Measurements from ENCODE around the gene TSPEAR. TPM values are rescaled to one million over a fixed set of nuclear protein-coding genes. Genes with fewer than 3 reads are reported as not detected.
"Not testable (repeated sequence)": the region's sequence is repeated elsewhere in the genome, so short reads cannot be mapped to it uniquely, and the experiment has no call there.

The TSPEAR gene
- total RNA-seq, 2 donors from 2014 or later = 0.85 TPM; not detected in 1

- no peaks in the 10 kb centered on the region for H3K36me3 ChIP-seq
These were observed 61.0 kb downstream of the TSPEAR start for GRCh38 chr21:44650265-44650972.

GRCh38 chr21:44649521-44650100, 61.8 kb downstream of the TSPEAR start:
- Histone ChIP-seq H3K36me3 (no peaks in the 10 kb centered on the region), H3K4me1 (replicated peaks) (no peaks in the 10 kb centered on the region), H3K27me3 (replicated peaks; ENCODE audit: insufficient read depth) (no peaks in the 10 kb centered on the region), H3K4me3 (no peak overlapping the region), H3K9me3 (no peaks in the 10 kb centered on the region), H3K27ac (no peak overlapping the region)
- no peak for DNase-seq (ENCODE audit: low spot score)
- WGBS = 85% methylated on average over 18 of the region's 18 CpGs
- TF ChIP-seq CTCF (IDR thresholded peaks at IDR 0.05) = no peak
- TF ChIP-seq POLR2AphosphoS5 (IDR thresholded peaks at IDR 0.05) = no peak
- TF ChIP-seq POLR2A (IDR thresholded peaks at IDR 0.05) = no peak
- intact Hi-C loops (cut with DNase I) = no loop called here

More at GRCh38 chr21:44650265-44650972, 61.0 kb downstream of the TSPEAR start:
- TF ChIP-seq POLR2A (IDR thresholded peaks at IDR 0.05) (no peak), CTCF (IDR thresholded peaks at IDR 0.05) (no peak)
- Histone ChIP-seq H3K9me3 (no peaks in the 10 kb centered on the region), H3K4me1 (replicated peaks) (no peaks in the 10 kb centered on the region), H3K27me3 (replicated peaks; ENCODE audit: insufficient read depth) (no peaks in the 10 kb centered on the region), H3K4me3 (no peak overlapping the region), H3K27ac (no peak overlapping the region)
- no peak for DNase-seq (ENCODE audit: low spot score)
- WGBS = 88% methylated on average over 20 of the region's 20 CpGs
- intact Hi-C loops (cut with DNase I) = no loop called here

- intact Hi-C loops (cut with DNase I) = no loop called here
- DNase-seq (ENCODE audit: low spot score) = no peak
- no peak overlapping the region for H3K4me3 ChIP-seq
- H3K36me3 ChIP-seq = no peaks in the 10 kb centered on the region
- WGBS = 78% methylated on average over 33 of the region's 33 CpGs
- H3K9me3 ChIP-seq = no peaks in the 10 kb centered on the region
- no peak for TF ChIP-seq POLR2AphosphoS5 (IDR thresholded peaks at IDR 0.05)
- no peak for TF ChIP-seq POLR2A (IDR thresholded peaks at IDR 0.05)
- no peak for TF ChIP-seq CTCF (IDR thresholded peaks at IDR 0.05)
- H3K4me1 ChIP-seq (replicated peaks) = no peaks in the 10 kb centered on the region
- H3K27me3 ChIP-seq (replicated peaks; ENCODE audit: insufficient read depth) = no peaks in the 10 kb centered on the region
- no peak overlapping the region for H3K27ac ChIP-seq
These were observed 62.6 kb downstream of the TSPEAR start for GRCh38 chr21:44648557-44649311.

GRCh38 chr21:44647222-44647552, 64.2 kb downstream of the TSPEAR start:
- 50% methylated on average over 8 of the region's 8 CpGs for WGBS
- DNase-seq (ENCODE audit: low spot score) = no peak
- Histone ChIP-seq H3K27me3 (replicated peaks; ENCODE audit: insufficient read depth) (no peaks in the 10 kb centered on the region), H3K9me3 (no peaks in the 10 kb centered on the region), H3K27ac (no peak overlapping the region), H3K4me3 (no peak overlapping the region), H3K36me3 (no peaks in the 10 kb centered on the region), H3K4me1 (replicated peaks) (no peaks in the 10 kb centered on the region)
- intact Hi-C loops (cut with DNase I) = no loop called here
- TF ChIP-seq CTCF (IDR thresholded peaks at IDR 0.05) (no peak), POLR2AphosphoS5 (IDR thresholded peaks at IDR 0.05) (no peak), POLR2A (IDR thresholded peaks at IDR 0.05) (no peak)

- H3K27ac ChIP-seq; H3K9me3 ChIP-seq; intact Hi-C loops (cut with DNase I); H3K27me3 ChIP-seq (replicated peaks; ENCODE audit: insufficient read depth); H3K4me1 ChIP-seq (replicated peaks); H3K36me3 ChIP-seq; H3K4me3 ChIP-seq; DNase-seq (ENCODE audit: low spot score): not testable (repeated sequence)
- 79% methylated on average over 16 of the region's 21 CpGs for WGBS
These were observed 64.8 kb downstream of the TSPEAR start, which contains the start of gene KRTAP10-11 for GRCh38 chr21:44646366-44647221. TSS of gene KRTAP10-11 (plus strand) at chr21:44646414. CDS start at chr21:44646459, 45 bp downstream.

All from prostate gland (tissue), 2 donors.